Globus pallidus (tissue), 1 donor: ENCODE data around the gene ARHGAP23.
A peak's percentile ranks its signal among the peaks of the same experiment; 100 is the strongest.

Experiments
- DNase-seq: peaks from one replicate; pipeline ENCODE4 v3.0.0-alpha.2; 2015; ENCODE audit warnings: low spot score

ARHGAP23 gene

DNA sequence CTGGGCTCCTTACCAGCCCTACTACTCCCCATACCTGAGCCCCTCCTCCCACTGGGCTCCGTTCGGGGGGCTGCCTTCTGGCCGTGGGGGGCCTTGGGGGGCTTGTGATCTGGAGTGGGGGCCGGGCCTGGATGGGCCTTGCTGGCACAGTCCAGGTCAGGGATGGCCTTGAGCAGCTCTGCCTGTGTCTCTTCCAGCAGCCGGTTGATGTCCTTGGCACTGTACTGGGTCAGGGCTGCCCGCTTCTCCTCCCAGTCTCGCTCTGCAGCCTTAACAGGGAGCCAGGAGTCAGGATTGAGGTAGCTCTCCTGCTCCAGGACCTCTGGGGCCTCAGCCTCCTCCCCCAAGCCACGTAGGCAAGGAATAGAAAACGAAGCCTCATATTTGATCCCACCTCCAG lies 122.9 kb downstream of the ARHGAP23 start:
- DNase-seq: no peak

DNA sequence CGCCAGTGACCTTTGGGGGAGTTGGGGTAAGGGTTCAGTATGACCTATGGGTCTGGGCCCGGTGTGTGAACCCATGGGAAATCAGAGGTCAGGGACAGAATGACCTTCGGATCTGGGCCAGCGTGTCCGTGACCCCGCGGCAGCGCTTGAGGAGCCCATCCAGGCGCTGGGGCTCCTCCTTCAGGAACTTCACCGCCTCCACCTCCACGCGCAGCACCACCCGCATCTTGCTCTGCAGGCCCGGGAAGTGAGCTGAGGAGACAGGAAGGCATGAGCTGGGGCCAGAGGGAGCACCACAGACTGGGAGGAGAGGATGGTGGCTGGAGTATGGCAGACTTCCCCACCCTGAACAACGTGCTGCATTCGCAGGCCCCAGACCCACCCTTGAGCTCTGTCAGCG lies 124.1 kb downstream of the ARHGAP23 start:
- DNase-seq: no peak

DNA sequence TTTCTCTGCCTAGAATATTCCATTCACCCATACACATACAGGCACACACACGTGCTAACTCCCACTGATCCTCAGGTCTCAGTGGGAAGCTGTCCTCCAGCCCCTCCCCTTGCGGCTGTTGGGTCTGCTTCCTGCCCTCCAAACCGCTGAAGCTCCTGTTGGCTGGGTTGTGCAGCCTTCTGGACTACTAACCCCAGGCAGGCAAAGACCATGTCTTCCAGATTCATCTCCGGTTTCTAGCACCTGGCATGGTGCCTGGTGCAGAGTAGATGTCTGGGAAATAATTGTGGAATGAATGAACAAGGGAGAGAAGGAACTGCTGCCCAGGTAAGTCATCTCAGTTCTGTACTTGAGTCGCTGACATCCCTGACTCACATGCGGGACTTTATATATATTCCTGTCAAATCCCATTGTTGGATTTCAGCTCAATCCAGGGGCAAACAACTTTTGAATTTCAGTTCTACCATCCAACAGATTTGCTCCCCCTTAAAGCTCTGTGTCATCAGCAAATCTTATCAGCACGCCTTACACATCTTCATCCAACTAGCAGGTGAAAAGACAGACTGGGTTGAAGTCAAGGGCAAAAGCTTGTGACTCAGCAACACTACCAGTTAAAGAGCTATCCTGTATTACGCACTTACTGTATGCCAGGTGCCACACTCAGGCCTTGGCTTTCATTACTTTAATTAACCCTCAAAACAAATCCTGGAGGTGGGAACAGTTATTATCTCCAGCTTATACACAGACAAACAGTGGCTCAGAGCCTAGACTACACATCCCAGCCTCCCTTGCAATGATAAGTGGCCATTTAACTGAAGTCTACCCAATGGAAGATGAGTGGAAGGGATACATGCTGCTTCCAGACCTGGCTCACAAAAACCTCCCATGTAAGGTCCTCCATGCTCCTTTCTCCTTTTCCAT lies 126.4 kb downstream of the ARHGAP23 start:
- DNase-seq: no peak

DNA sequence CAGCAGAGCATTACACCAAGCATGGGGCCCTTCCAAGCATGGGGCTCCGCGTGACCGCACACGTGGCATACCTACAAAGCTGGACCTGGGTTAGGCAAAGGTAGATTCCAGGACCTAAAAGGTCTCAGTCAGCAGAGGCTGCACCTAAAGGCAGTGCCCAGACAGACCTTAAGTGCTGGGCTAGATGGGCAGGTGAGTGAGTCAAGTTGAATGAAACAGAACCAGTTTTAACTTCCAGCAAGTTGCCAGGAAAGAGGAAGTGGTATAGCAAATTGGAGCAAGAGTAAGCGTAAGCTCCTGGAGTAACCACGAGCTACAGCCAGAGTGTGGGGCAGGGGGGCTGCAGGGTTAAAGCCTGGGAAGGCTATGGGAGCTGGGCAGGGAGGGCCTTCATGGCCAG lies 128.0 kb downstream of the ARHGAP23 start:
- DNase-seq: no peak

DNA sequence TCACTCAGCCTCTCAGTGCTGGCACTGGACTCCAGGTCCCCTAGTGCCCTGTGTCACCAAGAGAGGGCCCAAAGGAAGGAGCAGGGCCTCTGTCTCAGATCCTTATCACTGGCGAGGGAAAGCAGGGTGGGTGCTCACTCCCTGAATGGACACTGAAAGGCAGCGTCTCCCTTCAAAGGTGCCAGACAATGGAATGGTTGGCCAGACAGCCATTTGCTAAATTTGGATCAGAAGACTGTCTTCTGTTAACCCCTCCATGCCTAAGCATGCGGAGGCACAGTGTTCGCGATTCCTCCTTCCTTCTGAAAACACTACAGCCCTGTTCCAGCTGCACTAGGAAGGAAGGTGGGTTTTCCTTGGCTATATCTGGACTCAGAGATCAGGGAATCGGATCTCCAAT lies 129.1 kb downstream of the ARHGAP23 start:
- DNase-seq: no peak

DNA sequence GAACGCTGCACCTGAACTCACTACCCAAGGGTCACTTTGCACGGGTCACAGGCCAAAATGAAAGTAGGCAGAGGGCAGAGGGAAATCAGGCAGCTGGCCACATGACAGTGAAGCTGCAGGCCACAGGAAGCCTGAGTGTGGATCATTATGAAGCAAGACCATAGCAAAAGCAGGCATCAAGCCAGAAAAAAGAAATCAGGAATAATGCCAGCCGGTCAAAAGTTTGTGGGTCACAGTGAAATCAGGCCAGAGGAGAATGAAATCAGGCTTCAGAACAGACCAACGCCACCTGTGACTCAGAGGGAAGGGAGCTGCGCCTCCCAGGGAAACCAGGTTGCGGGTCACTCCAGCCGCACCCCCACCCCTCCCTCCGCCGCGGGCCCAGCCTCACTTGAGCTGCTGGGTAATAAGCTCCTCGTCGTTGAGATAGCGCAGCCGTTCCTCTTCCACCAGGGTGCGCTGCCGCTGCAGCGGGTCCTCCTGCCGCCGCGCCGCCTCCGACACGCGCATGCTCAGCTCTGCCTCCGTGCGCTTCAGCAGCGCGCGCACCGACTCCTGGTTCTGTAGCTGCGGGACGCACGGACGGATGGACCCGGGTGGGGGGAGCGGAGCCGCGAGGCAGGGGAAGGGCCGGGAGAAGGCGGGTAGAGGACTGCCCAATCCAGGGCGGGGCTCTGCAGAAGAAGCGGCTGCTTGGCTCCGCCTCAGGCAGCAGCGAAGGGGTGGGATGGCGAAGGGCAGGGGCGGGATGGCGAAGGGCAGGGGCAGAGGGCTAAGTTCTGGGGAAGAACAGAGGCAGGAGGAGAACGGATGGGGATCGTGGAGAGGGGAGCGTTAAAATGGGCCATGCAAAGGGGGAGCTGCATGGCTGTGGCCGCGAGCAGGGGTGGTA lies 129.8 kb downstream of the ARHGAP23 start:
- peak; percentile 91 for DNase-seq

DNA sequence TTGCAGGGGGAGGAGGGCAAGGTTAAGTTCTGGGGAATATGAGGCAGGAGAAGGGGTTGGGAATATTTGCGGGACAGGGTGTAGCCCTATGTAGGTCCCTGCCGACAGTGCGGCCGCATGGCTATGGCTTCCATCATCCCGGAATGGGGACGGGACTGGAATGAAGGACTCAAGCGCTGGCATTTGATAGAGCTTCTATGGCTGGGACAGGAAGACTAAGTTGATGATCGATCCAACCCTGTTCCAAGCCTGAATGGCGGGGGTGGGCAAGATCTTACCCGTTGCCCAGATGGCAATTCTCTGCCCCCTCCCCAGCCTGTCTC lies 130.4 kb downstream of the ARHGAP23 start:
- peak; percentile 37 for DNase-seq

DNA sequence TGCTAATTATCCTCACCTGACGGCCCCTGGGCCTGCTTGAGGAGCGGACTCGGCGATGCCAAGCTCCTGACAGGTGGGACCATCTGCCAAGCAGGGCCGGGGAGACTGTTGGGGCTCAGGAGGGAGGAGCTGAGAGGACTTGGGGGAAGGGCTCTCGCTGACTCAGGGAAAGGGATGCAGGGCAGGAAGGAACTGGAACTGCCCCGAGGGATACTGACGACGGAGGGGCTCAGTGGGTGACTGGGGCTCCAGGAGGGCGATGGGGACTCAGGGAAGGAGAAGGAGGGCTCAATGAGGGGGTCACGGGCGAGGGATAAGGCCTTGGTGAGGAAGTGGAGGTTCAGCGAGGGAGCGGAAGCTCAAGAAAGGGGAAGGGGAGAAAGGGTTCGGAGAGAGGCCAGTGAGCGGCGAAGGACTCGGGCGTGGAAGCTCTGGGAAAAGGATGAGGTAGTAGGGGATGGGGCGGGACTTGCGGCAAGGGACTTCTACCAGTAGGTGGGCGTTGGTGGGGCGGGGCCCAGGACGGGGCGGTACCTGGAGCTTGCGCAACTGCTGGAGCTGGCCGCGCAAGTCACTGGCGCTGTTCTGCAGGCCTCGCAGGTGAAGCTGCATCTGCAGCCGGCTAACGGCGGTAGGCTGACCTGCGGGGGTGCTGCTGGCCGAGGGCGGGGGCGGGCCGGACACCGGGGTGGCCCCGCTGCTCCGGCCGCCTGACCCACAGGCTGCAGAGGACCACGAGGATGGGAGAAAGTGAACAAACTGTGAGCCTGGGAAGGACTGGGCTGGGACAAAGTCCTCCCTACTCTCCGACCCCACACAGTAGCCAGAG lies 131.0 kb downstream of the ARHGAP23 start:
- no peak for DNase-seq

DNA sequence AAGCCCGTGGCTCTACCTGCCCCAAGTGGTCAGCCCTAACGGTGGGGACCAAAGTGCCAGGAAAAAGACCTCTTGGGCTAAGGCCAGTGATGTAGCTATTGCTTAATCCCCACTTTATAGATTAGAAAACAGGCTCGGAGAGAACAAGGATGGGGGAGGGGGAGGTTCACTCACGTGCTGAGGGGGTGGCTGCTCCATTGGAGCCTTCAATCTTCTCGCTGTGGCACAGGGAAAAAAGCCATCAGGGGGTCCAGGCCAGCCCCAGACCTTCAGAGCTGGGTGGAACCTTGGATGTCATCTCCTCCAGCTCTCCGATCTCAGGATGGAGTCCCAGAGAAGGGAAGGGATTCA lies 131.6 kb downstream of the ARHGAP23 start:
- no peak for DNase-seq

DNA sequence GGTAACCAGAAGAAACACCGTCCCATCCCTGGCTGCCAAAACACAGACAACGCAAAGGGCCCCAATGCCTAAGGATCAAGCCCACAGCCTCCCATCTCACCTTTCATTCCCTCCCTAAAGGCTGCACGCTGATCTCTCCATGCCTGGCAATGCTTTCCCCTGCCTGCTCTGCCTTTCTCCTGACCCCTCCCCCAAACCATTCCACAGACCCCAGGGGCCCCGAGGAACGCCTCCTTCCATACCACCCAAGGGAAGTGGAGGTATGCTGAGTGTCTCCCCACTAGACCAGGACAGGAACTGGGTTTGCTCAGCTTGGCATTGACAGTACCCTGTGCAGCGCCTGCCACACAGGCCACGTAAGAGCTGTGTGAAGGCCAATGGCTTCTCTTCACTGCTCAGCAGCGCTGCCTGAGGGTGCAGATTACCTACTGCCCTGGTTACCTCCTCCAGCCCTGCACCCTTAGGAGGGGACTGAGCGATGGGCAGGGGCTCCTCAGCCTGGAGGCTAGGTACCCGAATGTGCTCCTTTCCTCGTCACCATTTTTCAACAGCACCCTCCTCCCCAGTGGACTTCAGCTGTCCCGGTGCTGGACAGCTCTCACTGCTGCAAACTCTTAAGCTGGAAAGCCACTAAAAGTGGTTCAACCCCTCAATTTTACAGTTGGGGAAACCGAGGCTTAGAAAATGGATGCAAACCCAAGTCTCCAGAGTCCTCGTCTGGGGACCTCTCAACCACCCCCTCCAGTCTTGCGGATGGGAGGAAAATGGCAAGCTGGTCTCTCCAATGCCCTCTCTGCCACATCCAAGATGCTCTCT lies 132.4 kb downstream of the ARHGAP23 start:
- DNase-seq: no peak

DNA sequence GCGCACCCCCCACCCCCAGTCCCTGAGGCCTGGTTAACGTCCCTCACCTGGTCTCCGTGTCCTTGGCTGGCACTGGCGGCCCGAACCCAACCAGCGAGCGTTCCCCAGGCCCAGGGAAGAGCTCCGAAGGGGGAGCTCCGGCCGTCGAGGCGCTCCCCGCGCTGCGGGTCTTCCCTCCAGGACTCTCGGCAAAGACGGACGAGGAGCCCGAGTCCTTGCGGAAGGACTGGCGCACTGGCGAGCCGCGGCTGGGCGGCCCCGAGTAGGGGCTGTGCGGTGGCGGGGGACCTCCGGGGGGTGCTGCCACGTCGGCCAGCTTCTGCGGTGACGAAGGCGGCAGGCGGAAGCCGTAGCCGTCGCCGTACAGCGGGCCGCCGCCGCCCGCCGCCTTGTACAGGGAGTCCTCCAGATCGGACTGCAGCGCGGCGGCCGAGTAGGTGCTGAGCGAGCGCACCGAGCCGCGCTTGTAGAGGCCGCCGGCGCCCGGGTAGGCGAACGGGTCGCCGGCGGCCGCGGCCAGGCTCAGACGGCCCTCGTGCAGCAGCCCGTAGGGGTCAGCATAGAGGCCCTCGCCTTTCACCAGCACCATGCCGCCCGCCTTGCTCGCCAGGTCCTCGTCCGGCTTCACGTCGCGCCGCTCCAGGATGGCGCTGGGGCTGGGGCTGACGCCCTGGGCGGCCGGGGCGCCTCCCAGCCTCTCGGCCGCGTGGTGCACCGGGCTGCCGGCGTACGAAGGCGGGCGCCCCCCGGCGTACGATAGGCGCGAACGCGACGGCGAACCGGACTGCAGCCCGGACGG lies 133.4 kb downstream of the ARHGAP23 start:
- DNase-seq: no peak
